SU-DHL-6 (cell line): ENCODE results near the gene INIP.

Experiments used
- CTCF ChIP-seq: fragments of 200-600 bp; sonication (generic); IDR thresholded peaks from one replicate; pipeline ENCODE4 v1.5.1; 2017; ENCODE audit warnings: antibody characterized with exemption, mild to moderate bottlenecking, low read length, moderate library complexity; ENCODE audit not compliant: insufficient read depth, poor library complexity, severe bottlenecking
- EZH2phosphoT487 ChIP-seq: fragments of 200-600 bp; sonication (generic), shearing (Covaris generic); conservative IDR thresholded peaks from 2 replicates; pipeline ENCODE4 v1.6.1; 2018; ENCODE audit warnings: mild to moderate bottlenecking, antibody characterized with exemption, low read length, moderate library complexity, mixed read lengths

- TF ChIP-seq CTCF (no peak), EZH2phosphoT487 (no peak)
Observed at GRCh38 chr9:112699230-112699629, 18.7 kb downstream of the INIP start.
